ENCODE measurements around the gene UBE3C. TPM values are rescaled to one million over a fixed set of nuclear protein-coding genes. Genes with fewer than 3 reads are reported as not detected.

The UBE3C gene
- total RNA-seq, 1 donor from 2014 or later: 56.9 TPM

DNA sequence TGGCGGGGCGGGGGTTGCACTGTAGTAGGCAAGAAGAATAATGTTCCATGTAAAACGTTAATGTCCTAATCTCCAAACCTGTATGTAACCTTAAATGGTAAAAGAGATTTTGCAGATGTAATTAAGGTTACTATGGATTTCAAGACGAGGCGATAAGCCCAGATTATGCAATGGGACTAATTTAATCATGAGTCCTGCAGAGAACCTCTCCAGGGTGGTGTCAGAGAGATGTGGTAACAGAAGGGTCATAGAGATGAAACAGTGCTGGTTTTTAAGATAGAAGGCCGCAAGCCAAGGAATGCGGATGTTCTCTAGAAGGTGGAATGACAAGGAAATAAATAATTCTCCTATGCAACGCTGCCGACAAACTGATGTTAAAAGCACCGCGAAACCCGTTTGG lies 57.1 kb downstream of the UBE3C start:
- no peak for ATAC-seq
- no peaks in the 10 kb centered on the region for H3K9me3 ChIP-seq
- H3K4me3 ChIP-seq: no peak overlapping the region
- no peaks in the 10 kb centered on the region for H3K4me1 ChIP-seq
- H3K27me3 ChIP-seq: no peaks in the 10 kb centered on the region
- H3K27ac ChIP-seq: no peak overlapping the region
- no peak for DNase-seq
- peaks cover 64% of the 10 kb centered on the region for H3K36me3 ChIP-seq
- no peak for TF ChIP-seq CTCF (IDR thresholded peaks at IDR 0.05)
- intact Hi-C loops (cut with DNase I): no loop called here

- DNase-seq (no peak), ATAC-seq (no peak)
- peaks cover 70% of the 10 kb centered on the region for H3K36me3 ChIP-seq
- intact Hi-C loops (cut with DNase I): no loop called here
- no peak overlapping the region for H3K27ac ChIP-seq
- no peaks in the 10 kb centered on the region for H3K4me1 ChIP-seq
- H3K4me3 ChIP-seq: no peak overlapping the region
- no peak for TF ChIP-seq CTCF (IDR thresholded peaks at IDR 0.05)
- no peaks in the 10 kb centered on the region for H3K9me3 ChIP-seq
- H3K27me3 ChIP-seq: no peaks in the 10 kb centered on the region
Measured at GRCh38 chr7:157204134-157204533, 65.4 kb downstream of the UBE3C start.

DNA sequence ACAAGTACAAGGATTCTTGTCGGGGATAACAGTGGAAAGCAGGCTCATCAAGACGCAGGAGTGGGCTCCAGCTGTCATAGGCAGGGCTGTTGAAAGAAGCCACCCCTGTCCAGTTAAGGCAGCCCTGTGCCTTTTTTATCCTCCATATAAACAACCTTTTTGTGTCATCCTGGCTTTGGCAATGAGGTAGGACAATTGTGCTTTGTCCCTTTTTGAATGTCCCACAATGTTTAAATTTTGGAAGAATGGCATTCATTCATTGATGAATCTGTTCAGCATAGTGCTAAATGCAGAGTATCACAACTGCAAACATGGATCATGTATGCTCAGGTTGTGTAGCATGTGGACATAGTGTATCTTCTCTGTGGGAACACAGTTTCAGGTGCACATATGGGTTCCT lies 66.7 kb downstream of the UBE3C start:
- Histone ChIP-seq H3K27me3 (no peaks in the 10 kb centered on the region), H3K4me3 (no peak overlapping the region), H3K27ac (no peak overlapping the region), H3K36me3 (peaks cover 75% of the 10 kb centered on the region), H3K9me3 (no peaks in the 10 kb centered on the region), H3K4me1 (no peaks in the 10 kb centered on the region)
- TF ChIP-seq CTCF (IDR thresholded peaks at IDR 0.05): no peak
- no peak for ATAC-seq
- no peak for DNase-seq
- intact Hi-C loops (cut with DNase I): no loop called here

DNA sequence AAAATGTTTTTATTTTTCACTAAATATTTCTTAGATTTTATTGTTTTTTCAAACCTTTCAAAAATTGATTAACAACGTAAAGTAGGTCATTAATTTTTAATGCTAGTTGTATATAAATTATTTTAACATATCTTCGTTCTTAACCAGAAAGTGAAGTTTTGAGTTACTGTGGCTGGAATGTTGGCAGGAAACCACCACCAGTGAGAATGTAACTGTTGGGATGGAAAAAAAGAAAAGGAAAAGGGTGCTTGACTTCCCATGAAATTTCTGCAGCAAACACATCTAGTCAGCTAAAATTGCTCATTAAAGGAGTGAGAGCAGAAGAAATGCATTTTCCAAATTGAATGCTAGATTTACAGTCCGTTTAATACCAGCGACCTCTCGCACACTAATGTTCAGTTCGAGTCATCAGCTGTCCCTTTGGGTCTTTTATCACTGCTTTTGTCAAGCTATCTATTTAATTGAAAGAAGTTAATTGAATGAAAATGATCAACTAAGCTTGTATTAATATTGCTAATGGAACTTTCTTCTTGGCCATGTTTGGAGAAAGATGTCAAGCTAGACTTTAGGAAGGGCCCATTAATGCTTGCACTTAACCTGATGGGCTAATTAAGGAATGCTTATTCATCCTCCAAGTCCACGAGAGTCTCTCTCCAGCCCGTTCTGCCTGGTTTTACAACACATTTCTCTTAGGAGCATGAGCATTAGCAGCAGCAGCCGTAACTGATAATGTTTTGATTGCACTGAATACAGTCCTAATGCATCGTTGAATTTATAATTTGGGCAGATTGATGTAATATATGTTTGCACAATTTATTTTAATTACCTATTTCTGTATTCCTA lies 70.1 kb downstream of the UBE3C start:
- no peaks in the 10 kb centered on the region for H3K9me3 ChIP-seq
- H3K27me3 ChIP-seq: no peaks in the 10 kb centered on the region
- no peak overlapping the region for H3K4me3 ChIP-seq
- no peak for ATAC-seq
- TF ChIP-seq CTCF (IDR thresholded peaks at IDR 0.05): no peak
- H3K36me3 ChIP-seq: peaks cover 58% of the 10 kb centered on the region
- H3K27ac ChIP-seq: no peak overlapping the region
- no peaks in the 10 kb centered on the region for H3K4me1 ChIP-seq
- intact Hi-C loops (cut with DNase I): no loop called here
- DNase-seq: no peak

- Histone ChIP-seq H3K9me3 (no peaks in the 10 kb centered on the region), H3K4me1 (no peaks in the 10 kb centered on the region), H3K27ac (no peak overlapping the region), H3K27me3 (no peaks in the 10 kb centered on the region), H3K36me3 (peaks cover 44% of the 10 kb centered on the region), H3K4me3 (no peak overlapping the region)
- ATAC-seq: no peak
- DNase-seq: no peak
- intact Hi-C loops (cut with DNase I): no loop called here
- TF ChIP-seq CTCF (IDR thresholded peaks at IDR 0.05): no peak
Measured at GRCh38 chr7:157210682-157211081, 72.0 kb downstream of the UBE3C start.

Data from upper lobe of right lung (tissue), 1 donor.